Measurements from ENCODE around the gene KIF3A.

KIF3A gene

DNA sequence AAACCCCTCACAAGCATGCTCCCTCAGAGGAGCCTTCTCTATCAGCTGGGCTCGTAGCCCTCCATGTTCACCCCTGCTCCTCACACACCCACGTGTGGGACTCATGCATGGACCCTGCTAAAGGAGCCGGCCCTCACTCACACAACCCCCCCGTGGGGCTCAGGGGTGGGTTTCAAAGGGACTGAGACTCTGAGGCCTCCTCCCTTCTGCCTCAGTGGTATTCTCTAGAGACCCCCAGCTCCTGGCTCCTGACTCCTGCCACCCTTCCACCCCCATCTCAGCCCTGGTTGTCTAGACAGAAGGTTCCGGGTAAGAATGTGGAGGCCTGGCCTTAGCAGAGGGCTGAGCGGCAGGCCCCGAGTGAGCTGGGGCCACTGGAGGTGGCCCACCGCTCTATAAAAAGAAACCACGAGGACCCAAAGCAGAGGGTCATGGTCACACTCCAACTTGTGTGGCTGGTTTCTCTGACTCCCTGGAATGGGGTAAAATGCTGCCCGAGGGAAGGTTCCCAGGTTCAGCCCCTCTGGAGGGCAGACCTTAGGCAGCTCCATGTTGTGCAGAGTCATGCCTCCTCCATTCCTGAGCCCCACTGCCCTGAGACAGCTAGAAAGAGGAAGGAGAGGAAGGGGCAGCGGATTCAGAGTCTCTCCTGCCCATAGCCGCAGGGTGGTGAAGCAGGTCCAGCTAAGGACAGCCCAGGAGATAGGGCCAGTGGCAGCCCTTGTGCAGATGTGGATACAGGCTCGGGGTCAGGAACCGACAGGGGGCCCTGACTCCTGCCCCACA is 28.9 kb upstream of the KIF3A start:
- Histone ChIP-seq H3K4me1 (ENCODE audit: control insufficient read depth, insufficient read depth, low read length) (no peaks in the 10 kb centered on the region), H3K4me3 (ENCODE audit: low read length) (no peak overlapping the region), H3K9ac (ENCODE audit: low read length) (no peak overlapping the region), H3K27me3 (ENCODE audit: control insufficient read depth, insufficient read depth, low read length) (no peaks in the 10 kb centered on the region), H3K36me3 (ENCODE audit: control insufficient read depth, insufficient read depth, low read length) (peaks cover 24% of the 10 kb centered on the region), H3K27ac (ENCODE audit: low read depth, low read length) (no peak overlapping the region)

- H3K27ac ChIP-seq (ENCODE audit: low read depth, low read length), result no peak overlapping the region
- H3K27me3 ChIP-seq (ENCODE audit: control insufficient read depth, insufficient read depth, low read length), result no peaks in the 10 kb centered on the region
- H3K9ac ChIP-seq (ENCODE audit: low read length), result no peak overlapping the region
- H3K4me1 ChIP-seq (ENCODE audit: control insufficient read depth, insufficient read depth, low read length), result no peaks in the 10 kb centered on the region
- peaks cover 29% of the 10 kb centered on the region for H3K36me3 ChIP-seq (ENCODE audit: control insufficient read depth, insufficient read depth, low read length)
- no peak overlapping the region for H3K4me3 ChIP-seq (ENCODE audit: low read length)
These were observed 28.1 kb upstream of the KIF3A start for GRCh38 chr5:132765311-132766019.

- no peak overlapping the region for H3K9ac ChIP-seq (ENCODE audit: low read length)
- peaks cover 32% of the 10 kb centered on the region for H3K36me3 ChIP-seq (ENCODE audit: control insufficient read depth, insufficient read depth, low read length)
- H3K4me1 ChIP-seq (ENCODE audit: control insufficient read depth, insufficient read depth, low read length), result no peaks in the 10 kb centered on the region
- no peak overlapping the region for H3K27ac ChIP-seq (ENCODE audit: low read depth, low read length)
- H3K27me3 ChIP-seq (ENCODE audit: control insufficient read depth, insufficient read depth, low read length), result no peaks in the 10 kb centered on the region
- no peak overlapping the region for H3K4me3 ChIP-seq (ENCODE audit: low read length)
These were observed 27.4 kb upstream of the KIF3A start for GRCh38 chr5:132764671-132765238.

DNA sequence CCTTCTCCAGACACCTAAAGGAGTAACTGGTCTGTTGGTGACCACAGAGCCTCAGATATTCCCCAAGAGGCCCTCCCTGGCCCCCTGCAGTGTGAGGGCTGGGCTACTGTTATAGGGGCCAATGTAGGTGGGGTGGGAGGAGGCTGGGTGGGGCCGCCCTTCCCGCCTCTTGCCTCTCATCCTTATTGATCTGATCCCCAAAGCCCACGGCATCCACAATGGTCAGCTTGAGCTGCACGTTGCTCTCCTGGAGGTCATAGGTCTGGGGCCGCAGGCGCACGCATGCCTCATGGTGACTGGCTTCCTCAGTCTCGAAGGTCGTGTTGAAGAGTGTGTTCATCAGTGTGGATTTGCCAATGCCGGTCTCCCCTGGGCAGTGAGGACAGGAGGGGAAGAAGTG is 26.7 kb upstream of the KIF3A start:
- Histone ChIP-seq H3K27ac (ENCODE audit: low read depth, low read length) (no peak overlapping the region), H3K4me1 (ENCODE audit: control insufficient read depth, insufficient read depth, low read length) (no peaks in the 10 kb centered on the region), H3K27me3 (ENCODE audit: control insufficient read depth, insufficient read depth, low read length) (no peaks in the 10 kb centered on the region), H3K4me3 (ENCODE audit: low read length) (no peak overlapping the region), H3K9ac (ENCODE audit: low read length) (no peak overlapping the region), H3K36me3 (ENCODE audit: control insufficient read depth, insufficient read depth, low read length) (peaks cover 32% of the 10 kb centered on the region)

GRCh38 chr5:132763181-132764036 is 26.1 kb upstream of the KIF3A start:
- Histone ChIP-seq H3K27me3 (ENCODE audit: control insufficient read depth, insufficient read depth, low read length) (no peaks in the 10 kb centered on the region), H3K36me3 (ENCODE audit: control insufficient read depth, insufficient read depth, low read length) (peaks cover 32% of the 10 kb centered on the region), H3K27ac (ENCODE audit: low read depth, low read length) (no peak overlapping the region), H3K4me1 (ENCODE audit: control insufficient read depth, insufficient read depth, low read length) (no peaks in the 10 kb centered on the region), H3K4me3 (ENCODE audit: low read length) (no peak overlapping the region), H3K9ac (ENCODE audit: low read length) (no peak overlapping the region)

GRCh38 chr5:132762246-132763000 is 25.1 kb upstream of the KIF3A start:
- Histone ChIP-seq H3K27ac (ENCODE audit: low read depth, low read length) (no peak overlapping the region), H3K27me3 (ENCODE audit: control insufficient read depth, insufficient read depth, low read length) (no peaks in the 10 kb centered on the region), H3K36me3 (ENCODE audit: control insufficient read depth, insufficient read depth, low read length) (peaks cover 34% of the 10 kb centered on the region), H3K4me3 (ENCODE audit: low read length) (no peak overlapping the region), H3K9ac (ENCODE audit: low read length) (no peak overlapping the region), H3K4me1 (ENCODE audit: control insufficient read depth, insufficient read depth, low read length) (no peaks in the 10 kb centered on the region)

DNA sequence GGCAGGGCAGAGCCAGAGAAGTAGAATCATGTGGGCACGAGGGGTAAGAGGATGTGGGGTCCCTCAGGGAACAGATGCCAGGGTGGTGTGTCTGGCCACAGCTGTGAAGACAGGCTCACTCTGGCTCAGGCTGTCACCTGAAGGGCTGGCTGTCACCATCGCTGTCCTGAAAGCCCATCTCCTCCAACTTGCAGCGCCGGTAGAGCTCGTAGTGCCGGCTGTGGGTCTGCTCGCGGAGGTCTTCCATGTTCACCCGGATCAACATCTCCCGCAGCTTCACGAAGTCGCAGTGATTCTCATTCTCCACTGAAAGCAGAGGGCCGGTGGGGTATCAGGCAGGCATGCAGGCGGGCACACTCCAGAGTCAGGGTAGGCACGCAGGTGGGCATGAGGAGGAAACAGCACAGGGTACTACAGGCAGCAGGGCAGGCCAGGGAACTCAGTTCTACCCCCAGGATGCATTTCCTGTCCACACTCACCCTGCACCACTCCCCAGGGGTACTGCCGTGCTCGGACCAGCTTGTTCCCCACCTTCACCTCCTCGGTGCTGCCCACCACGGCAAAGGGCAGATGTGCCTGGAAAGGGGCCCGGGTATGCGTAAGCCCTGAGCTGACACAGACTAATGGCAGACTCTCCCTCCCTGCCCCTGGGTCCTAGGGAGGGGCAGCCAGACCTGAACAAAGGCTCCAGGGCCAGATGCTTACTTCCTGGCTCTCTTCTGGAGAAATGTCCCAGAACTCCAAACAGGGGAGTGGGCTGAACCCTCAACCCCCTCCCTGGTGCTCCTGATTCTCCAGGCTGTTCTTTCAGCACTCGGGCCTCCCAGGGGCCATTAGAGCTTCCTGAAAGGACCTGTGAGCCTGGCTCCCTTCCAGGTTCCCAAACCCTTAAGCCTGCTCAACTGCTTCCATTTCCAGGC is 24.2 kb upstream of the KIF3A start:
- no peak overlapping the region for H3K27ac ChIP-seq (ENCODE audit: low read depth, low read length)

DNA sequence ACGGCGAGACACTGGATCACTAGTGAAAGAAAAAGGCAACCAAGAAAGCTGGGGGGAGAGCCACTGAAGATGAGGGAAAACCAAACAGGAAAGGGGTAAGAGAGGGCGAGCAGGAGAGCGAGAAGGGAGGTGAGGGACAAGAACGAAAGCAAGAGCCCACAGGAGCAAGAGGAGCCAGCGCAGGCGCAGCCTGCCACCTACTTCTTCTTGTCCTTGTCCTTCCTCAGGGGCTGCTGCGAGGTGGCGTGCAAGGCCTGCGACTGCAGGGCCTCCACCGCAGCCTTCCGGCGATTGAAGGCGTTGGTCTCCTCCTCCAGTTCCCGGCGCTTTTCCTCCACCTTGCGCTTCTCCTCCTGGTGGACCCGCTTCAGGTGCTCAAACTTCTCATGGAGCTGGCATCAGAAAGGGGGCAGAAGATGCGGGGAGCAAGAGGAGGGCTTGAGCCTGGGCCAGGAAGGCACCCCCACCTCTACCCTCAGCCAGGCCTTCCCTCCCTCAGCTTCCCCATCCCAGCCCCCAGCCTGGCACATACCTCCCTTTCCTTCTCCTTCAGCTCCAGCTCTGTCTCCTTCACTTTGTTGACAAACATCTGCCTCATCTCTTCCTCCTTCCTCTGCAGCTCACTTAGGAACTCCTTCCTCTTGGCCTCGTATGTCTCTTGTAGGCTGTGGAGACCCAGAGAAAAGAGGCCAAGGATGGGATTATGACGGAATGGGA is 23.4 kb upstream of the KIF3A start:
- H3K9ac ChIP-seq (ENCODE audit: low read length), result no peak overlapping the region
- H3K27ac ChIP-seq (ENCODE audit: low read depth, low read length), result no peak overlapping the region
- no peaks in the 10 kb centered on the region for H3K4me1 ChIP-seq (ENCODE audit: control insufficient read depth, insufficient read depth, low read length)
- H3K27me3 ChIP-seq (ENCODE audit: control insufficient read depth, insufficient read depth, low read length), result no peaks in the 10 kb centered on the region
- peaks cover 36% of the 10 kb centered on the region for H3K36me3 ChIP-seq (ENCODE audit: control insufficient read depth, insufficient read depth, low read length)
- no peak overlapping the region for H3K4me3 ChIP-seq (ENCODE audit: low read length)

More for the DNA sequence above, 24.2 kb upstream of the KIF3A start:
- Histone ChIP-seq H3K36me3 (ENCODE audit: control insufficient read depth, insufficient read depth, low read length) (peaks cover 36% of the 10 kb centered on the region), H3K4me3 (ENCODE audit: low read length) (no peak overlapping the region), H3K4me1 (ENCODE audit: control insufficient read depth, insufficient read depth, low read length) (no peaks in the 10 kb centered on the region), H3K27me3 (ENCODE audit: control insufficient read depth, insufficient read depth, low read length) (no peaks in the 10 kb centered on the region), H3K9ac (ENCODE audit: low read length) (no peak overlapping the region)

GRCh38 chr5:132760049-132760420 is 22.7 kb upstream of the KIF3A start:
- peaks cover 36% of the 10 kb centered on the region for H3K36me3 ChIP-seq (ENCODE audit: control insufficient read depth, insufficient read depth, low read length)
- no peak overlapping the region for H3K27ac ChIP-seq (ENCODE audit: low read depth, low read length)
- no peaks in the 10 kb centered on the region for H3K4me1 ChIP-seq (ENCODE audit: control insufficient read depth, insufficient read depth, low read length)
- H3K27me3 ChIP-seq (ENCODE audit: control insufficient read depth, insufficient read depth, low read length), result no peaks in the 10 kb centered on the region
- H3K9ac ChIP-seq (ENCODE audit: low read length), result no peak overlapping the region
- H3K4me3 ChIP-seq (ENCODE audit: low read length), result no peak overlapping the region

DNA sequence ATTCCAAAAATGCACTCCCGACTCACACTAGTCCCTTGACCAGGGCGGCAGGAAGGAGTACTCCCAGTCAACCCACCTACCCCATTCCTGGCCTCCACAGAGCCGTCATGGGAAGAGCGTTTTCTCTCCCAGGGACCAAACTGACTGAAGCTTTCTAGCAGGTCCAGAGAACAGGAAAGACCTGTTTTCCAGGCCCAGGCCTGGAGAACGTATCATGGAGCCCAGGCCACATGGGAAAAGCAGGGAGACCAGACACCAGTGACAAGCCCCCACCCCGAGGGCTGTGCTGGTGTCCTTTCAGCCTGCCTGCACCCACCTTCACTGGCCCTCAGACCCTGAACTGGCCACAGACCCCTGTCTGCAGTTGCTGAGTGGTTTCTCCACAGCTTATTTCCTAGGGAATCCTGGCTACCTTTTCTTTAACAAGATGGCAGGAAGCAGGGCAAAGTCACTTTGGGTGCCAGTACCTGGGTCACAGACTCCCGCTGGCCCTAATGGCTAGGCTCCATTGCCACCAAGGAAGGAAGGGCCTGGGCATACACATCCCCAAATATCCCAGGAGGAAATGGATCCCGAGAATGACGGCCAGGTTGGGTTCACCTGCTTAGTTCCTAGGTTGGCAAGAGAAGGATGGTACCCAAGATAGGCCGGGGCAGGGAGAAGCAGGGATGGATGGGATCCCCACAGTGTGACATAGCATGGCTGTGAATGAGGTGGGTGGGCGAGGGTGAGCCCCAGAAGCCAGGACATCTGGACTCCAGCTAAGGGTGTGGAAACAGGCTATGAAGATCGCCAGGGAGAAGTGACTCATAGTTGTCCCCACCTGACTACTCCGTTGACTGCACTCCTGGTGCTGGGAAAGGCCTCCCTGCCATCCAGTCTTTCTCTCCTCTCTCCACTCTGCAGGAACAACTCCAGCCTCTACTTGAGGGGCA is 22.0 kb upstream of the KIF3A start:
- no peak overlapping the region for H3K27ac ChIP-seq (ENCODE audit: low read depth, low read length)
- H3K9ac ChIP-seq (ENCODE audit: low read length), result no peak overlapping the region
- no peaks in the 10 kb centered on the region for H3K27me3 ChIP-seq (ENCODE audit: control insufficient read depth, insufficient read depth, low read length)
- no peaks in the 10 kb centered on the region for H3K4me1 ChIP-seq (ENCODE audit: control insufficient read depth, insufficient read depth, low read length)
- peaks cover 31% of the 10 kb centered on the region for H3K36me3 ChIP-seq (ENCODE audit: control insufficient read depth, insufficient read depth, low read length)
- H3K4me3 ChIP-seq (ENCODE audit: low read length), result no peak overlapping the region

All from rectal smooth muscle tissue (tissue), 1 donor.